KMS-11 (cell line): ENCODE measurements around the gene NLE1.

Experiments
- H2AFZ ChIP-seq: fragments of 200-600 bp; sonication (generic); 2 replicates; pipeline ENCODE4 v1.6.1; 2016; ENCODE audit warnings: antibody characterized with exemption, mixed run types, low read depth
- H3K27ac ChIP-seq: fragments of 200-600 bp; sonication (generic); 2 replicates; pipeline ENCODE4 v1.6.1; 2016; ENCODE audit warnings: mild to moderate bottlenecking, mixed run types
- H3K27me3 ChIP-seq: fragments of 200-600 bp; sonication (generic); 2 replicates; pipeline ENCODE4 v1.6.1; 2017; ENCODE audit warnings: mild to moderate bottlenecking, low read depth, mixed run types, moderate library complexity; ENCODE audit not compliant: insufficient read depth
- H3K36me3 ChIP-seq: fragments of 200-600 bp; sonication (generic); 2 replicates; pipeline ENCODE4 v1.6.1; 2017; ENCODE audit warnings: mild to moderate bottlenecking, mixed run types; ENCODE audit not compliant: insufficient read depth
- H3K4me1 ChIP-seq: fragments of 200-600 bp; sonication (generic); 2 replicates; pipeline ENCODE4 v1.6.1; 2016; ENCODE audit warnings: mild to moderate bottlenecking, low read depth, mixed run types; ENCODE audit not compliant: poor library complexity, severe bottlenecking
- H3K4me2 ChIP-seq: fragments of 200-600 bp; sonication (generic); 2 replicates; pipeline ENCODE4 v1.7.0; 2016; ENCODE audit warnings: mild to moderate bottlenecking, mixed run types
- H3K4me3 ChIP-seq: fragments of 200-600 bp; sonication (generic); IDR thresholded peaks from 2 replicates; pipeline ENCODE4 v1.6.1; 2017; ENCODE audit warnings: low read depth, low read length, mixed read lengths; ENCODE audit not compliant: insufficient read depth
- H3K79me2 ChIP-seq: fragments of 200-600 bp; sonication (generic); 2 replicates; pipeline ENCODE4 v1.6.1; 2016; ENCODE audit warnings: low read depth, mixed run types; ENCODE audit not compliant: insufficient read depth
- H3K9ac ChIP-seq: fragments of 200-600 bp; sonication (generic); 2 replicates; pipeline ENCODE4 v1.6.1; 2016; ENCODE audit warnings: mild to moderate bottlenecking, mixed run types
- H4K20me1 ChIP-seq: fragments of 200-600 bp; sonication (generic); 2 replicates; pipeline ENCODE4 v1.6.1; 2016; ENCODE audit warnings: mild to moderate bottlenecking, mixed run types; ENCODE audit not compliant: insufficient read depth
- CTCF ChIP-seq: fragments of 200-600 bp; sonication (generic); conservative IDR thresholded peaks from 2 replicates; pipeline ENCODE4 v1.6.1; 2017; ENCODE audit warnings: low read depth, mild to moderate bottlenecking, antibody characterized with exemption, low read length, moderate library complexity, mixed read lengths

The NLE1 gene

GRCh38 chr17:35170968-35171771 lies 29.1 kb upstream of the NLE1 start:
- Histone ChIP-seq H2AFZ (no peak overlapping the region), H3K9ac (no peak overlapping the region), H3K27me3 (no peaks in the 10 kb centered on the region), H3K4me1 (no peaks in the 10 kb centered on the region), H3K4me2 (no peak overlapping the region), H4K20me1 (no peaks in the 10 kb centered on the region), H3K79me2 (no peaks in the 10 kb centered on the region), H3K27ac (no peak overlapping the region), H3K36me3 (no peaks in the 10 kb centered on the region), H3K4me3 (no peak overlapping the region)
- peak; percentile 28; the same call in 1 of the 2 replicates for TF ChIP-seq CTCF

GRCh38 chr17:35169835-35170363 lies 27.8 kb upstream of the NLE1 start:
- Histone ChIP-seq H2AFZ (no peak overlapping the region), H3K27me3 (no peaks in the 10 kb centered on the region)

GRCh38 chr17:35167666-35168065 lies 25.6 kb upstream of the NLE1 start:
- no peak overlapping the region for H3K4me3 ChIP-seq
- H3K4me2 ChIP-seq: no peak overlapping the region
- no peaks in the 10 kb centered on the region for H3K4me1 ChIP-seq
- no peaks in the 10 kb centered on the region for H3K36me3 ChIP-seq
- no peak overlapping the region for H3K27ac ChIP-seq
- no peaks in the 10 kb centered on the region for H4K20me1 ChIP-seq
- no peak for TF ChIP-seq CTCF
- H3K79me2 ChIP-seq: no peaks in the 10 kb centered on the region
- H2AFZ ChIP-seq: no peak overlapping the region
- no peaks in the 10 kb centered on the region for H3K27me3 ChIP-seq
- H3K9ac ChIP-seq: no peak overlapping the region

More at GRCh38 chr17:35169835-35170363, 27.8 kb upstream of the NLE1 start:
- H3K27ac ChIP-seq: no peak overlapping the region
- no peak overlapping the region for H3K4me3 ChIP-seq
- no peak overlapping the region for H3K9ac ChIP-seq
- H3K36me3 ChIP-seq: no peaks in the 10 kb centered on the region
- no peak overlapping the region for H3K4me2 ChIP-seq
- no peak for TF ChIP-seq CTCF
- H3K4me1 ChIP-seq: no peaks in the 10 kb centered on the region
- H4K20me1 ChIP-seq: no peaks in the 10 kb centered on the region
- H3K79me2 ChIP-seq: no peaks in the 10 kb centered on the region

GRCh38 chr17:35167046-35167445 lies 24.9 kb upstream of the NLE1 start:
- H3K4me3 ChIP-seq: no peak overlapping the region
- no peak for TF ChIP-seq CTCF
- no peaks in the 10 kb centered on the region for H3K27me3 ChIP-seq

More at GRCh38 chr17:35167046-35167445, 24.9 kb upstream of the NLE1 start:
- H3K9ac ChIP-seq: no peak overlapping the region
- H3K4me1 ChIP-seq: no peaks in the 10 kb centered on the region
- H3K4me2 ChIP-seq: no peak overlapping the region
- no peak overlapping the region for H2AFZ ChIP-seq
- no peaks in the 10 kb centered on the region for H4K20me1 ChIP-seq
- H3K79me2 ChIP-seq: no peaks in the 10 kb centered on the region
- H3K27ac ChIP-seq: no peak overlapping the region
- no peaks in the 10 kb centered on the region for H3K36me3 ChIP-seq
